ENCODE measurements around the gene TTC27. TPM values are rescaled to one million over a fixed set of nuclear protein-coding genes. Genes with fewer than 3 reads are reported as not detected.

TTC27 gene
- total RNA-seq, 2 donors from 2014 or later = 11.9 to 23.2 TPM

- Histone ChIP-seq H3K36me3 (no peaks in the 10 kb centered on the region), H3K27me3 (replicated peaks; ENCODE audit: insufficient read depth) (no peaks in the 10 kb centered on the region), H3K4me1 (ENCODE audit: control insufficient read depth in 1 of 2, low read depth in 2 of 2) (no peaks in the 10 kb centered on the region), H3K27ac (no peak overlapping the region), H3K9me3 (no peaks in the 10 kb centered on the region), H3K4me3 (no peak overlapping the region)
- TF ChIP-seq, protein P1, sequence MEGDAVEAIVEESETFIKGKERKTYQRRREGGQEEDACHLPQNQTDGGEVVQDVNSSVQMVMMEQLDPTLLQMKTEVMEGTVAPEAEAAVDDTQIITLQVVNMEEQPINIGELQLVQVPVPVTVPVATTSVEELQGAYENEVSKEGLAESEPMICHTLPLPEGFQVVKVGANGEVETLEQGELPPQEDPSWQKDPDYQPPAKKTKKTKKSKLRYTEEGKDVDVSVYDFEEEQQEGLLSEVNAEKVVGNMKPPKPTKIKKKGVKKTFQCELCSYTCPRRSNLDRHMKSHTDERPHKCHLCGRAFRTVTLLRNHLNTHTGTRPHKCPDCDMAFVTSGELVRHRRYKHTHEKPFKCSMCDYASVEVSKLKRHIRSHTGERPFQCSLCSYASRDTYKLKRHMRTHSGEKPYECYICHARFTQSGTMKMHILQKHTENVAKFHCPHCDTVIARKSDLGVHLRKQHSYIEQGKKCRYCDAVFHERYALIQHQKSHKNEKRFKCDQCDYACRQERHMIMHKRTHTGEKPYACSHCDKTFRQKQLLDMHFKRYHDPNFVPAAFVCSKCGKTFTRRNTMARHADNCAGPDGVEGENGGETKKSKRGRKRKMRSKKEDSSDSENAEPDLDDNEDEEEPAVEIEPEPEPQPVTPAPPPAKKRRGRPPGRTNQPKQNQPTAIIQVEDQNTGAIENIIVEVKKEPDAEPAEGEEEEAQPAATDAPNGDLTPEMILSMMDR (IDR thresholded peaks at IDR 0.05) = no peak
- ATAC-seq (ENCODE audit: insufficient number of reproducible peaks, low FRiP score, low read depth) = no peak
- DNase-seq (ENCODE audit: low spot score) = no peak
Observed at GRCh38 chr2:32801741-32802140, 173.9 kb downstream of the TTC27 start.

DNA sequence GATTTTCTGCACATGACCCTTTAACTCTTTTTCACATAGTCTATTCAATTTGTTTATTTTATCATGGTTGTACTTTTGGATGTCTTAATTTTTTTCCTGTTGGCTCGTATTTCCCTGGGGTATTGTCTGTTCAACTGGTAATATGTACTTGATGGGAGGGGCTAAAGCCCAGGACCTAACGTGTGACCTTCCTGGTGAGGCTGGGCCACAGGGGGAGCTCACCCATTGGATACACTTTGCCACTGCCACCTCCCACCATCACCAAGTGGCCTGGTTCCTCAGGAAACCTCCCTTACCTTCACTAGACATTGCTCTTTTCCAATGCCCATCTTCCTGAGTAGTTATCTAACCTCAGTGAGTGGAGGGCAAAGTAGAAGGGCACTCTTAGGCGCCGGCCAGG lies 175.0 kb downstream of the TTC27 start:
- ATAC-seq (ENCODE audit: insufficient number of reproducible peaks, low FRiP score, low read depth) (no peak), DNase-seq (ENCODE audit: low spot score) (no peak)
- Histone ChIP-seq H3K36me3 (no peaks in the 10 kb centered on the region), H3K27me3 (replicated peaks; ENCODE audit: insufficient read depth) (no peaks in the 10 kb centered on the region), H3K4me3 (no peak overlapping the region), H3K9me3 (no peaks in the 10 kb centered on the region), H3K4me1 (ENCODE audit: control insufficient read depth in 1 of 2, low read depth in 2 of 2) (no peaks in the 10 kb centered on the region), H3K27ac (no peak overlapping the region)
- TF ChIP-seq, protein P1 (IDR thresholded peaks at IDR 0.05) = no peak

- Histone ChIP-seq H3K27ac (no peak overlapping the region), H3K36me3 (no peaks in the 10 kb centered on the region), H3K9me3 (no peaks in the 10 kb centered on the region), H3K4me1 (ENCODE audit: control insufficient read depth in 1 of 2, low read depth in 2 of 2) (no peaks in the 10 kb centered on the region), H3K4me3 (no peak overlapping the region), H3K27me3 (replicated peaks; ENCODE audit: insufficient read depth) (no peaks in the 10 kb centered on the region)
- DNase-seq (ENCODE audit: low spot score) = no peak
- no peak for ATAC-seq (ENCODE audit: insufficient number of reproducible peaks, low FRiP score, low read depth)
- TF ChIP-seq, protein P1 (IDR thresholded peaks at IDR 0.05) = no peak
Observed at GRCh38 chr2:32804205-32804604, 176.4 kb downstream of the TTC27 start.

- ATAC-seq (ENCODE audit: insufficient number of reproducible peaks, low FRiP score, low read depth) (no peak), DNase-seq (ENCODE audit: low spot score) (no peak)
- Histone ChIP-seq H3K4me1 (ENCODE audit: control insufficient read depth in 1 of 2, low read depth in 2 of 2) (no peaks in the 10 kb centered on the region), H3K9me3 (no peaks in the 10 kb centered on the region), H3K27ac (no peak overlapping the region), H3K27me3 (replicated peaks; ENCODE audit: insufficient read depth) (no peaks in the 10 kb centered on the region), H3K4me3 (no peak overlapping the region), H3K36me3 (no peaks in the 10 kb centered on the region)
- TF ChIP-seq, protein P1 (IDR thresholded peaks at IDR 0.05) = no peak
Observed at GRCh38 chr2:32805104-32806095, 177.6 kb downstream of the TTC27 start.

GRCh38 chr2:32806857-32807256 lies 179.0 kb downstream of the TTC27 start:
- TF ChIP-seq, protein P1 (IDR thresholded peaks at IDR 0.05) = no peak
- no peak for ATAC-seq (ENCODE audit: insufficient number of reproducible peaks, low FRiP score, low read depth)
- Histone ChIP-seq H3K36me3 (no peaks in the 10 kb centered on the region), H3K4me1 (ENCODE audit: control insufficient read depth in 1 of 2, low read depth in 2 of 2) (no peaks in the 10 kb centered on the region), H3K27me3 (replicated peaks; ENCODE audit: insufficient read depth) (no peaks in the 10 kb centered on the region), H3K27ac (no peak overlapping the region), H3K4me3 (no peak overlapping the region), H3K9me3 (no peaks in the 10 kb centered on the region)
- no peak for DNase-seq (ENCODE audit: low spot score)

Measured in thoracic aorta (tissue), 2 donors.